Thyroid gland (tissue), 4 donors: ENCODE data around the gene CPA2. TPM values are rescaled to one million over a fixed set of nuclear protein-coding genes. Genes with fewer than 3 reads are reported as not detected.
A peak's percentile ranks its signal among the peaks of the same experiment; 100 is the strongest.

Source experiments
- DNase-seq, 2 donors: peaks; one replicate each; pipeline ENCODE4 v3.0.0-alpha.2; 2019
- H3K27ac ChIP-seq, 3 donors: fragments of 200-600 bp; sonication (generic); 1 replicate in 2 of 3; 2 replicates in 1 of 3; pipeline ENCODE4 v1.5.1; 2016 to 2019; ENCODE audit warnings: mild to moderate bottlenecking in 1 of 3, moderate library complexity in 1 of 3
- H3K27me3 ChIP-seq: fragments of 200-600 bp; sonication (generic); one replicate; pipeline ENCODE4 v1.5.1; 2019
- H3K36me3 ChIP-seq, 2 donors: fragments of 200-600 bp; sonication (generic); one replicate each; pipeline ENCODE4 v1.5.1; 2016 to 2019
- H3K4me1 ChIP-seq, 2 donors: fragments of 200-600 bp; sonication (generic); one replicate each; pipeline ENCODE4 v1.5.1; 2017 to 2019
- H3K4me3 ChIP-seq, 3 donors: fragments of 200-600 bp; sonication (generic); replicated peaks in 1 of 3; 1 replicate in 2 of 3; 2 replicates in 1 of 3; pipeline ENCODE4 v1.5.1; 2016; ENCODE audit warnings: mild to moderate bottlenecking in 1 of 3
- H3K9me3 ChIP-seq: fragments of 200-600 bp; sonication (generic); one replicate; pipeline ENCODE4 v1.5.1; 2017
- POLR2A ChIP-seq, 2 donors: fragments of 450-650 bp; IDR thresholded peaks; one replicate each; pipeline ENCODE4 v1.6.1; 2017; ENCODE audit warnings: antibody characterized with exemption in 2 of 2, mild to moderate bottlenecking in 2 of 2, moderate library complexity in 1 of 2
- WGBS, 2 donors: methylation state at CpG; one replicate each; pipeline ENCODE4 v1.1.5; 2017; 5-methylcytosine and 5-hydroxymethylcytosine counted together
- intact Hi-C: fragments of 100-400 bp; cut with DNase I; formaldehyde crosslinking; loops from one replicate; pipeline ENCODE4 v1.15.1; 2023
- total RNA-seq, 4 donors: library from RNA; depleted of rRNA; stranded (reverse); fragments of >200 nt; gene quantifications; one replicate each; pipeline ENCODE4 v1.2.3, GENCODE V29; 2016
- TF ChIP-seq, protein P1 (sequence below), 6 experiments: fragments of 200-600 bp in 3 of 6; fragments of 450-650 bp in 3 of 6; sonication (generic) in 3 of 6; IDR thresholded peaks; one replicate each; pipeline ENCODE4 v1.5.1; 2016 to 2019; ENCODE audit warnings: antibody characterized with exemption in 6 of 6, mild to moderate bottlenecking in 2 of 6, inconsistent platforms in 1 of 6, moderate library complexity in 1 of 6

Gene CPA2
- total RNA-seq = not detected

DNA sequence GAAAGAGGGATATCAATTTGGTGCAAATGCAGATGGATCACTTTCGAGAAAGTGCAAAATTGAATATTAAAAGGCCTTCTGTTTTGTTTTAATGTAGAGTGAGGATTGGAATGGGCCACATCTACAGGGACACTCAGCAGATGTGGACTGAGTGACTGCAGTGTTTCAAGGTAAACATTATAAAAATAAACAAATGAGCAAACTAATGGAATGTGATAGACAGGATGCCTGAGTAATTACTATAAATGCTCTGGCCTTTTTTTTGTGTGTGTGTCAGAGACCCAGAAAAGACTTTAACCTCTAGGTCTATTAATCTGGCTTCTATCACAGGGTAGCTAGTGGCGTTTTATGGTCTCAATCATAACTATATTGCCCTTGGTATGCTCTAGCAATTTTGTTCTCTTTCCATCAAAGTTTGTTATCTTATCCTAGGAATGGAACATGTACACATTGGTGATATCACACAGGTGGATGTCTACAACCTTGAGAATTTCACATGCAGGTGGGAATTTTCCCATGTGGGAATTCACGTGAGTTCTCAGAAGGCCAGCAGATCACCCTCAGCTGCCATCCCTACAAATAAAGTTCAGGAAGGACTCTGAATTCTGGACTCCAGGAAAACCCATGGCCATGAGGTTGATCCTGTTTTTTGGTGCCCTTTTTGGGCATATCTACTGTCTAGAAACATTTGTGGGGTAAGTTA is at the start of gene CPA2:
CPA2 (plus strand) TSS at position 606 of the 703 bp plus-strand sequence; CDS start at position 625, 19 bp downstream.
- intact Hi-C loops = no loop called here
- DNase-seq = no peak
- no peak within 1 kb of the TSS for H3K4me3 ChIP-seq
- H3K27ac ChIP-seq = no peak within 1 kb of the TSS
- no peaks in the 10 kb centered on the region for H3K4me1 ChIP-seq
- no peaks in the 10 kb centered on the region for H3K27me3 ChIP-seq
- no peaks in the 10 kb centered on the region for H3K36me3 ChIP-seq
- no peaks in the 10 kb centered on the region for H3K9me3 ChIP-seq
- TF ChIP-seq, protein P1, sequence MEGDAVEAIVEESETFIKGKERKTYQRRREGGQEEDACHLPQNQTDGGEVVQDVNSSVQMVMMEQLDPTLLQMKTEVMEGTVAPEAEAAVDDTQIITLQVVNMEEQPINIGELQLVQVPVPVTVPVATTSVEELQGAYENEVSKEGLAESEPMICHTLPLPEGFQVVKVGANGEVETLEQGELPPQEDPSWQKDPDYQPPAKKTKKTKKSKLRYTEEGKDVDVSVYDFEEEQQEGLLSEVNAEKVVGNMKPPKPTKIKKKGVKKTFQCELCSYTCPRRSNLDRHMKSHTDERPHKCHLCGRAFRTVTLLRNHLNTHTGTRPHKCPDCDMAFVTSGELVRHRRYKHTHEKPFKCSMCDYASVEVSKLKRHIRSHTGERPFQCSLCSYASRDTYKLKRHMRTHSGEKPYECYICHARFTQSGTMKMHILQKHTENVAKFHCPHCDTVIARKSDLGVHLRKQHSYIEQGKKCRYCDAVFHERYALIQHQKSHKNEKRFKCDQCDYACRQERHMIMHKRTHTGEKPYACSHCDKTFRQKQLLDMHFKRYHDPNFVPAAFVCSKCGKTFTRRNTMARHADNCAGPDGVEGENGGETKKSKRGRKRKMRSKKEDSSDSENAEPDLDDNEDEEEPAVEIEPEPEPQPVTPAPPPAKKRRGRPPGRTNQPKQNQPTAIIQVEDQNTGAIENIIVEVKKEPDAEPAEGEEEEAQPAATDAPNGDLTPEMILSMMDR (IDR thresholded peaks at IDR 0.05) = no peak
- TF ChIP-seq POLR2A (IDR thresholded peaks at IDR 0.05) = no peak
- 87 to 95% methylated on average over 3 of the region's 3 CpGs for WGBS, 2 donors

DNA sequence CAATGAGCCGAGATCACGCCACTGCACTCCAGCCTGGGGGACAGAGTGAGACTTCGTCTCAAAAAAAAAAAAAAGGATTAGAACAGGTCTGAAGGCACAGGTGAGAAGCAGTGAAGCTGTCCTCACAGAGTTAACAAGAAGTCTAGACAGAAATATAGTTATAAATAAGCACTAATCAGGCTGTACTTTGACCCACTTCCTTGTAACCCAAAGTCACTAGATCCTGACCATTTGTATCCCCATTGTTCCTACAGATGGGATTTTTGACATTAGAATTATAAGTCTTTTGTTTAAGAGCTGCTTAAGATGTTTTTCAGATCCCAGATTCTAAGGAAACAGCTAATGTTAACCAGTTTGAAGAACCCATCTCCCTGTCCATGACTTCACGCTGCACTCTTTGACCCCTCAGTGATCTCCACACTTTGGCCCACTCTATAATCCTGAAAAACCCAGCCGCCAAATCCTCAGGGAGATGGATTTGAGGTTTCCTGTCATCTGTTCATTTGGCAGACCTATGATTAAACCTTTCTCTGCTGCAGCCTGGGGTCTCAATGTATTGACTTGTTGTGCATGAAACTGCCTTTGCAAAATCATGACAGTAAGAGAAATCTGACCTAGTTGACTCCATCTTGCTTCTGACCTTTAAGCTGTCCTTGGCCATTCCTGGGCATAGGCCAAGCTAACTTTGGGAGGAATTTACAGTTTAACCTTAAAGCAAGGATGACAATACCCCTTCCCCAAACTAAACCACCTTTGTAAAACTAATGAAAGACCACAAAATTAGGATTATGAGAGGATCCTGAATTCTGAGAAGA is 47.6 kb upstream of the CPA2 start:
- Histone ChIP-seq H3K4me1 (no peaks in the 10 kb centered on the region), H3K36me3 (no peaks in the 10 kb centered on the region), H3K27me3 (no peaks in the 10 kb centered on the region), H3K4me3 (no peak overlapping the region), H3K27ac (no peak overlapping the region), H3K9me3 (no peaks in the 10 kb centered on the region)
- no peak for DNase-seq
- no peak for TF ChIP-seq POLR2A (IDR thresholded peaks at IDR 0.05)
- TF ChIP-seq, protein P1 (IDR thresholded peaks at IDR 0.05) = no peak
- 73 to 87% methylated on average over 5 of the region's 5 CpGs for WGBS, 2 donors
- intact Hi-C loops = no loop called here

DNA sequence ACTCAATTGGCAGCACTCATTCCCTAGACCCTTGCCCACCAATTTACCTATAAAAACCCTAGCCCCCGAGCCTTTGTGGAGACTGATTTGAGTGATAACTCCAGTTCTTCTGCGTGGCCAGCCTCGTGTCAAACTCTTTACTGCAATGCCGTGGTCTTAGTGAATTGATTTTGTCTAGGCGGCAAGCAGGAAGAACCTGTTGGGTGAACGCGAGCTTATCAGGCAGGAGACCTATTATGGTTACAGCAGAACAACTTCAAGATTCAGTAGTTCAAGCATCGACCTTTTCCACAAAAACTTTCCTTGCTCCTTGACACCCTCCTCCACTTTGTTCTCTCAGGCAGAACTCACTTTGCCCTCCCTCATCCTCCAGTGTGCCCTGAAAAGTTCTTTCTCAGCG is 46.8 kb upstream of the CPA2 start:
- DNase-seq = peak; percentile 15 to 22
- no peak overlapping the region for H3K27ac ChIP-seq
- intact Hi-C loops = no loop called here
- no peaks in the 10 kb centered on the region for H3K36me3 ChIP-seq
- no peaks in the 10 kb centered on the region for H3K9me3 ChIP-seq
- no peaks in the 10 kb centered on the region for H3K4me1 ChIP-seq
- H3K27me3 ChIP-seq = no peaks in the 10 kb centered on the region
- WGBS, 2 donors = 36 to 56% methylated on average over 9 of the region's 9 CpGs
- TF ChIP-seq POLR2A (IDR thresholded peaks at IDR 0.05) = no peak
- TF ChIP-seq, protein P1 (IDR thresholded peaks at IDR 0.05) = no peak
- H3K4me3 ChIP-seq = no peak overlapping the region

DNA sequence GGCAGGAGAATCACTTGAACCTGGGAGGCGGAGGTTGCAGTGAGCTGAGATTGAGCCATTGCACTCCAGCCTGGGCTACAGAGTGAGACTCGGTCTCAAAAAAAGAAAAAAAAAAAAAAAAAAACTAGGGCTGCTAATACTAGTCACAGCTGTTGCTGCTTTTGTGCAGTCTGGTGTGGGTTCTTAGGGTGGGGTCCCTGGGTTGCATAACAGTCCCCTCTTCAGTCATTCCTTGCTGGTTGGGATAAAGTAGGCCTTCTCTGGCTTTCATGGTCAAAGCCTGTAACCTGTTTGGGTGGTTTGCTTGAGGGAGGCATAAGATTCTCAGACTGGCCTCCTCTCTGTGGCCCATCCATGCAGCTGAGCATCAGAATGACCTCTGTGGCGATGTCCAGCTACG is 44.9 kb upstream of the CPA2 start:
- intact Hi-C loops = no loop called here
- WGBS, 2 donors = 93 to 95% methylated on average over 4 of the region's 4 CpGs
- TF ChIP-seq POLR2A (IDR thresholded peaks at IDR 0.05) = no peak
- TF ChIP-seq, protein P1 (IDR thresholded peaks at IDR 0.05) = no peak
- no peak overlapping the region for H3K27ac ChIP-seq
- DNase-seq = no peak
- no peak overlapping the region for H3K4me3 ChIP-seq
- no peaks in the 10 kb centered on the region for H3K9me3 ChIP-seq
- no peaks in the 10 kb centered on the region for H3K4me1 ChIP-seq
- no peaks in the 10 kb centered on the region for H3K27me3 ChIP-seq
- no peaks in the 10 kb centered on the region for H3K36me3 ChIP-seq

DNA sequence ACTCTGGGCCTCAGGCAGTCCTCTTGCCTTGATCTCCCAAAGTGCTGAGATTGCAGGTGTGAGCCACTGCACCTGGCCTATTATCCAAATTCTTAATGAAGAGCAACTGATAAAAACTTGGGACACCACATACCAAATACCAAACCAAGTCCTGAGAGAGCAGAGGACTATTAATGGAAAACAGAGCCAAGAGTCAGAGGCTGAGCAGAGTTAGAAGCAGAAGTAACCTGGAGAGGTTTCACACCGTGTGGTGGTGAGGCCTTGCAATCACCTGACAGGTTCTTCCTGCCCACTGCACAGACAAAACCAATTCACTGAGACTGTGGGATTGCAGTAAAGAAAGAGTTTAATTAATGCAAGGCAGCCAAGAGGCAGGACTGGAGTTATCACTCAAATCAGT is 43.0 kb upstream of the CPA2 start:
- intact Hi-C loops = no loop called here
- no peak for DNase-seq
- no peak for TF ChIP-seq POLR2A (IDR thresholded peaks at IDR 0.05)
- TF ChIP-seq, protein P1 (IDR thresholded peaks at IDR 0.05) = no peak
- Histone ChIP-seq H3K4me3 (no peak overlapping the region), H3K36me3 (no peaks in the 10 kb centered on the region), H3K27me3 (no peaks in the 10 kb centered on the region), H3K9me3 (no peaks in the 10 kb centered on the region), H3K27ac (no peak overlapping the region), H3K4me1 (peaks cover 0 to 10% of the 10 kb centered on the region in 2 donors)
- WGBS, 2 donors = 18 to 100% methylated on average over 1 of the region's 1 CpG
